OCI-LY3 (cell line): Measurements from ENCODE around the gene BEST3.

Experiments used
- EZH2phosphoT487 ChIP-seq: fragments of 200-600 bp; shearing (Covaris generic); IDR thresholded peaks from 2 replicates; pipeline ENCODE4 v1.6.1; 2018; ENCODE audit warnings: antibody characterized with exemption, mixed run types, low read depth
- TF ChIP-seq, protein P1 (sequence below): fragments of 200-600, 300-600 bp; sonication (generic); IDR thresholded peaks from 2 replicates; pipeline ENCODE4 v1.5.1; 2014; ENCODE audit warnings: antibody characterized with exemption, low read length, low read depth

DNA sequence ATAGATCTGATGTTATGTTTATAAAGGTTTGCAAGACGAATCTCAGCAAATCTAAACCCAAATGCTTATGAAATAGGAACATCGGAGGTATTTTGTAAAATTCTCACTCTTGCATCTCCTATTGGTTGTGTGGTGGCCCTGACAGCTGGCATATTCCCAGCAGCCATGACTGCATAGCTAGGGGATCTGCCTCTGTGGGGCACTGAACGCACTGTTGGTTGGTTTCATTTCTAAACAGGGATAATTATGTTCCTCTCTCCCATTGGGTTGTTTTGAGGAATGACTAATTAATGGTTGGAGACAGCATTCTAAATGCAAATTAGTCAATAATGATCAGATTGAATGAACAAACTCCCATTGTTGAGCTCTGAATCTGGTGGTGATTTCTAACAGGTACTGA is 2.7 kb upstream of the BEST3 start:
- TF ChIP-seq, protein P1, sequence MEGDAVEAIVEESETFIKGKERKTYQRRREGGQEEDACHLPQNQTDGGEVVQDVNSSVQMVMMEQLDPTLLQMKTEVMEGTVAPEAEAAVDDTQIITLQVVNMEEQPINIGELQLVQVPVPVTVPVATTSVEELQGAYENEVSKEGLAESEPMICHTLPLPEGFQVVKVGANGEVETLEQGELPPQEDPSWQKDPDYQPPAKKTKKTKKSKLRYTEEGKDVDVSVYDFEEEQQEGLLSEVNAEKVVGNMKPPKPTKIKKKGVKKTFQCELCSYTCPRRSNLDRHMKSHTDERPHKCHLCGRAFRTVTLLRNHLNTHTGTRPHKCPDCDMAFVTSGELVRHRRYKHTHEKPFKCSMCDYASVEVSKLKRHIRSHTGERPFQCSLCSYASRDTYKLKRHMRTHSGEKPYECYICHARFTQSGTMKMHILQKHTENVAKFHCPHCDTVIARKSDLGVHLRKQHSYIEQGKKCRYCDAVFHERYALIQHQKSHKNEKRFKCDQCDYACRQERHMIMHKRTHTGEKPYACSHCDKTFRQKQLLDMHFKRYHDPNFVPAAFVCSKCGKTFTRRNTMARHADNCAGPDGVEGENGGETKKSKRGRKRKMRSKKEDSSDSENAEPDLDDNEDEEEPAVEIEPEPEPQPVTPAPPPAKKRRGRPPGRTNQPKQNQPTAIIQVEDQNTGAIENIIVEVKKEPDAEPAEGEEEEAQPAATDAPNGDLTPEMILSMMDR, result no peak
- TF ChIP-seq EZH2phosphoT487, result no peak
